ENCODE measurements around the gene TBC1D8. TPM values are rescaled to one million over a fixed set of nuclear protein-coding genes. Genes with fewer than 3 reads are reported as not detected.

TBC1D8 gene
- total and polyA plus RNA-seq, 2 of the 13 experiments (the other 11 are each of a cell fraction or from before 2014, with no cell fraction given) = 45.1 to 95.4 TPM

GRCh38 chr2:101001691-101002561 lies 149.3 kb downstream of the TBC1D8 start, which contains the start of gene RPL31 (continued):
- TF ChIP-seq PRDM15 (CRISPR knock-in tag; IDR thresholded peaks at IDR 0.05) (peak; percentile 70; the same call in 1 of the 2 replicates), ZNF768 (CRISPR knock-in tag; IDR thresholded peaks at IDR 0.05) (peak; percentile 86; the same call in 1 of the 2 replicates), GFI1 (CRISPR knock-in tag; IDR thresholded peaks at IDR 0.05; ENCODE audit: borderline replicate concordance) (peak; percentile 37; the same call in 1 of the 2 replicates), HDAC6 (IDR thresholded peaks at IDR 0.05; ENCODE audit: low read depth, low read length) (no peak; the same call in 1 of the 2 replicates), ZNF710 (CRISPR knock-in tag; IDR thresholded peaks at IDR 0.05; ENCODE audit: borderline replicate concordance) (peak; percentile 92; the same call in 1 of the 2 replicates), GZF1 (CRISPR knock-in tag; IDR thresholded peaks at IDR 0.05) (peak; percentile 84), NCOR1 (IDR thresholded peaks at IDR 0.05; ENCODE audit: borderline replicate concordance, low read length) (no peak), ZNF513 (CRISPR knock-in tag; conservative IDR thresholded peaks at IDR 0.05) (no peak), CENPX (CRISPR knock-in tag; IDR thresholded peaks at IDR 0.05) (no peak), ZNF616 (CRISPR knock-in tag; IDR thresholded peaks at IDR 0.05; ENCODE audit: low read depth) (peak; percentile 96), NFYB (CRISPR knock-in tag; IDR thresholded peaks at IDR 0.05) (peak; percentile 8; the same call in 1 of the 2 replicates), YEATS4 (CRISPR knock-in tag; IDR thresholded peaks at IDR 0.05; ENCODE audit: borderline replicate concordance) (peak; percentile 99), FOXK2 (IDR thresholded peaks at IDR 0.05) (0 out of 2 replicates have a peak, but pooled peaks have one; percentile 12), PBX2 (CRISPR knock-in tag; IDR thresholded peaks at IDR 0.05) (no peak), ZNF383 (CRISPR knock-in tag; IDR thresholded peaks at IDR 0.05; ENCODE audit: borderline replicate concordance) (0 out of 2 replicates have a peak, but pooled peaks have one; percentile 19), ZNF432 (CRISPR knock-in tag; IDR thresholded peaks at IDR 0.05; ENCODE audit: borderline replicate concordance) (no peak), ZNF33A (CRISPR knock-in tag; IDR thresholded peaks at IDR 0.05; ENCODE audit: borderline replicate concordance) (no peak), ELF3 (CRISPR knock-in tag; IDR thresholded peaks at IDR 0.05) (peak; percentile 97)

Measured in HepG2 (cell line).